Left ventricle myocardium superior (tissue), 1 donor: Measurements from ENCODE around the gene ARID1B. TPM values are rescaled to one million over a fixed set of nuclear protein-coding genes. Genes with fewer than 3 reads are reported as not detected.

Experiments
- ATAC-seq: fragments of 200-7000 bp; cut with Tn5 transposase; one replicate; pipeline ENCODE4 v1.9.1; 2020; ENCODE audit warnings: mild to moderate bottlenecking, moderate library complexity
- DNase-seq: peaks from one replicate; pipeline ENCODE4 v3.0.0-alpha.2; 2020
- intact Hi-C: fragments of 100-400 bp; cut with micrococcal nuclease; formaldehyde crosslinking; loops from one replicate; pipeline ENCODE4 v1.11.0; 2022
- long read RNA-seq: library from polyadenylated mRNA; unstranded; transcript quantifications from one replicate; pipeline ENCODE4 v2.0.0, GENCODE V29; 2021
- total RNA-seq: library from RNA; stranded (reverse); fragmentation: NEBNext Ultra II Directional; extraction: Animal tissue kit (Norgen Biotek cat#: 25700); gene quantifications from one replicate; pipeline ENCODE4 v1.2.1, GENCODE V29; 2021
- donor health status: DM: no; HTN: yes; CAD: no; lungs with severe emphysema.

ARID1B gene
- total RNA-seq, result 46.6 TPM
- long read RNA-seq, full-length matches to known transcripts, result 24 of 49 reads
- long read RNA-seq, partial matches to known transcripts, result 24 of 49 reads
- long read RNA-seq, other reads (novel, unspliced or antisense), result 1 of 49 reads

DNA sequence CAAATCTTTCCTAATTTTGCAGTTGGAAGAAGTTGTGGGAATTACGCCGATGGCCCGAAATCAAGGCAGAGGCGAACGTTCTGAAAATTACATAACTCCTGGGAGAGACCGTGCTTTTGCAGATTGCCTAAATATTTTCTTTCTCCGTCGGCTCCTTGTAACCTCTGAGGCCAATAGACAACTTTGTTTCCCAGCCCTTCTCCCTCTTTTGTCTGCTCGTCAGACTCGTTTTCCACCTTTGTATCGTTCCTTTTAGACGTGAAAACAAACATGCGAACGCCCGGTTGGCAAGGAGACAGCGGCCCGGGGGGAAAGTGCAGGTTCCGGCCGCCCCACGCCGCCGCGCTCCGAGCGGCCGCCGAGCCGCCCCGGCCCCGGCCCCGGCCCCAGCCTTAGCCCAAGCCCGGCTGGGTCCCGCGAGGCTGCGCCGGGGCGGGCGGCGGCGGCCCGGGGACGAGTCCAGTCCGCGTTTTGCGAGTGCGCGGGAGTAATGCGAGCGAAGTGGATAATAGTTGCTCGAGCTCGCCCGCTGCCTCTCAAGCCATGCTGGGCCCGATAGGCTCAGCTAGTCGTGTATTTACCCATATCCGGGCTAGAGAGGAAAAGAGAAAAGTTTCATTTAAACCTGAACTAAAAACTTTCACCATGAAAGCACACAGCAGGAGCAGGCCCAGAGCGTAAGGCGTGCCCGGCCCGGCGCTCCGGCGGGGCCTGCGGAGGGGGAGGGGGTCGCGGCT is at the start of gene ARID1B:
TSS of gene ARID1B (plus strand) at position 539 of the 737 bp plus-strand sequence. CDS start 303 bp downstream, outside the sequence.
- ATAC-seq (peak; percentile 80), DNase-seq (peak; percentile 92)
- intact Hi-C loops, result loop anchor here (5.0 kb wide), 1 partner anchor 90 kb away; no protein-coding TSS in a partner anchor

DNA sequence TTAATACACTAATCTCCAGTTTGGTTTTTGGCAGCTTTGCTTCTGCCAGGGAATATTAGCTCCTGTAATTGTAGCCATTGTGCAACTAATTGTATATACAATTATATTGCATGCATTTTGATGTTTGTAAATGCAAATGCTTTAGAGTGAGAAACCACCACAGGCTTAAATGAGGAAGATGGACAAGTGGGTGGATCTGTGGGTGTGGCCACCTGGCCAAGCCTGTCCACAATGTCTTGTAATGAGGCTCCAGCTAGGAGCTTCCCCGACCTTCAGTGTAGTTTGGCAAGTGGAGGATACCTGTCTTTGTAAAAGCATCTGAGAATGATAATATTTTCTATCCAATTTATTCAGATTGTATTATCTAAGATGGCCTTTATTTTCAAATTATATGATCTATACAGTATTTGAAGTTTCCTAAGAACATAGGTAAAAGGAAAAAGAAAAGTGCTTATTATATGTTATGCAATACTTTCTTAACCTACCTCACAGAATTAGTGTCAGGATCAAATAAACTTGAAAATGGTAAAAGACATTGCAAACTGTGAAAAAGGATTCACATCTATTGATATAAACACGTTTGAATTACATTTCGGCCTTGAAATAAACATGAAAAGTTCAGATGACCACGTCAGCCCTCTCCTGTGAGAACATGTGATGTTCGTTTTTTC is 49.3 kb upstream of the ARID1B start:
- DNase-seq (no peak), ATAC-seq (no peak)
- intact Hi-C loops, result no loop called here

DNA sequence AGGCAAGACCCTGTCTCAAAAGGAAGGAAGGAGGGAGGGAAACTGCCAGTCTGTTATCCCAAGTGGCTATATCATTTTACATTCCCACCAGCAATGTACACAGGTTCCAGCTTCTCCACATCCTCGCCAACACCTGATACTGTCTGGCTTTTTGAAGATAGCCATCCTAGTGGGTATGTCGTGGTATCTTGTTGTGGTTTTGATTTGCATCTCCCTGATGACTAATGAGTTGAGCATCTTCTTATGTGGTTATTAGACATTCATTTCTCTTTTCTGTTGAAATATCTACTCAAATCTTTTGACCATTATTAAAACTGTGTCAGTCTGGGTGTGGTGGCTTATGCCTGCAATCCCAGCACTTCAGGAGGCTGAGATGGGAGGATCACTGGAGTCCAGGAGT is 47.9 kb upstream of the ARID1B start:
- DNase-seq (no peak), ATAC-seq (no peak)
- intact Hi-C loops, result no loop called here

DNA sequence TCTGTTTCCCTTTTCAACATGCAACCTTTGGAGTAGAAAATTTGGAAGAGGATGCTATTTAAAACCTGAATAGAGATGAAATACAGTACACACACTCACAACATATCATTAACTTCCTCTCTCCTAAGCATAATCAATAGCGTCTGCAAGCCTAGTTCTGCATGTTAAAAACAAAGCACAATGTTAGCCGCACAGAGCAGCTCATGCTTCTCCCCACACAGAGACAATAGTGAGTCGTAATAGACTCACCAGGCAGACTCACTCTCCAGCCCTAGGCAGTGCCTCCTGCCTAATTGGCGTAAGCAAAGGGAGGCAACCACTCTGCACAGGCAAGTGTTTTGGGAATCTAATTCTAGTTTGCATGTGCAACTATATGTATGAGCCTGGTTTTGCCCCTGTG is 45.8 kb upstream of the ARID1B start:
- intact Hi-C loops, result no loop called here
- DNase-seq (no peak), ATAC-seq (no peak)

DNA sequence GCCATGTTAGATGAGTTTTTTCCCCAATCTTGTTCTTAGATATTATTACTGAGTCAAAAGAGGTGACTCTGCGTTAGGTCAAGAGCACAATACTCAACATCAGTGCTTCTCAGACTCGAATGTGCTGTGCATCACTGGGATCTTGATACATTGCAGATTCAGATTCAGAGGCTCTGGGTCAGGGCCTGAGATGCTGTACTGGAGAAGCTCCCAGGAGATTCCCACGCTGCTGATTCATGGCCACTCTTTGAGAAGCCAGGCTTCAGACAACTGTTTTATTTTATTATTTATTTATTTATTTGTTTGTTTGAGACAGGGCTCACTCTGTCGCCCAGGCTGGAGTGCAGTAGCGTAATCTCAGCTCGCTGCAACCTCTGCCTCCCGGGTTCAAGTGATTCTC is 41.4 kb upstream of the ARID1B start:
- intact Hi-C loops, result no loop called here
- no peak for DNase-seq
- ATAC-seq, result no peak

DNA sequence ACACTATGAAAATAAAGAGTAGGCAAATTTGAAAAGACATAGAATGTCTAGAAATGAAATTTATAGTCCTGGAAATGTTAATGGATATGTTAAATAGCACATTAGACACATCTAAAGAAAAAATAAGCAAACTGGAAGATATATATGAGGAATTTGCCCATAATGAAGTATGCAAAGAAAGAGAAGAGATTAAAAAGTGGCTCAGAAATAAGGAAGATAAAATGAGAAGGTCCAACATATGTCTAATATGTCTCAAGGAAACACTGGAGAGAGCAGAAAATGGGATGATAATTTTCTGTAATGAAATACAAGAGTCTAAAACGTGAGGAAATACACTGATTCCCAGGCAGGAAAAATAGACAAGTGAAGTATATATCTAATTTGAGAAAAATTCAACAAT is 36.6 kb upstream of the ARID1B start:
- intact Hi-C loops, result no loop called here
- no peak for ATAC-seq
- no peak for DNase-seq

DNA sequence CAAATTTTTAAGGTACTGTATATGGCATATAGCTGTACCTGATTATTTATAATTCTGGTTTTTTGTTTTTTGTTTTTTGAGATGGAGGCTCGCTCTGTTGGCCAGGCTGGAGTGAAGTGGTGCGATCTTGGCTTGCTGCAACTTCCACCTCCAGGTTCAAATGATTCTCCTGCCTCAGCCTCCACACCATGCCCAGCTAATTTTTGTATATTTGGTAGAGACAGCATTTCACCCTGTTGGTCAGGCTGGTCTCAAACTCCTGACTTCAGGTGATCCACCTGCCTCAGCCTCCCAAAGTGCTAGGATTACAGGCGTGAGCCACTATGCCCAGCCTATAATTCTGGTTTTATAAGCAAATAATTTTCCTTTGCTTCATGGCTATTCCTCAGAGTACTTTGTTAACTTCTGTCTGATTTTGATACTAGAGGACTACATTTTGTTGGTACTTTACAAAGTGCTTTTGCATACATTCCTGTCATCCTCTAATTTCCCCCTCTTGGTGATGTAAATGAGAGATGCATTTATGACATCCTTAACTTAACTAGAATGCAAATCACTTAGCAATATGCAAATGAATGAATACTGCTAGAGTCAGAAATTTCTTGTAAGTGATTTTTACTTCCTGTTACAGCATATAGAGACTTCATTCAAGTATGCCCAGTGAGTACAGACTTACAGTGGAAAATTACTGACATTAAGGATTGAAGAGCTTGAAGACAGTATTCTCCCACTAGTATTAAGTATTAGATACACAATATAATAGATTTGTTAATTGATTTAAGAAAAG is 35.7 kb upstream of the ARID1B start:
- ATAC-seq, result no peak
- intact Hi-C loops, result no loop called here
- no peak for DNase-seq

DNA sequence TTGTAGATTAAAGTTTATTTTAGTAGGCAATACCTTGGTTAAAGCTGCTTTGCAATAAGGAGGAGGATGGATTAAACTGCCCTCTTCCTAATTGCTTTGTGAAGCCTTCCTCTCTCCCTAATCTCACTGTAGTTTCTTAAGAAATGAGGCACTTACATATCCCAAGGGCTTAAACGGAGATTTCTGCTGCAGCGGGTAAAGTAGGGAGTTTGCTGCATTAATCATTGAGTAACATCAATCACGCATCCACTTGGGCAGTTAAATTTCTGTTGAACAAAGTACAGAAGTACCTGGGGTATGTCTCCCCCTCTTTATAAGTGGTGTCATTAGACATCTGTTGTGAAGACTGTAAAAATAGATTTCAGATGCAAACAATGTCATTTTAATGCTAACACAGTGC is 29.5 kb upstream of the ARID1B start:
- DNase-seq (no peak), ATAC-seq (no peak)
- intact Hi-C loops, result no loop called here

DNA sequence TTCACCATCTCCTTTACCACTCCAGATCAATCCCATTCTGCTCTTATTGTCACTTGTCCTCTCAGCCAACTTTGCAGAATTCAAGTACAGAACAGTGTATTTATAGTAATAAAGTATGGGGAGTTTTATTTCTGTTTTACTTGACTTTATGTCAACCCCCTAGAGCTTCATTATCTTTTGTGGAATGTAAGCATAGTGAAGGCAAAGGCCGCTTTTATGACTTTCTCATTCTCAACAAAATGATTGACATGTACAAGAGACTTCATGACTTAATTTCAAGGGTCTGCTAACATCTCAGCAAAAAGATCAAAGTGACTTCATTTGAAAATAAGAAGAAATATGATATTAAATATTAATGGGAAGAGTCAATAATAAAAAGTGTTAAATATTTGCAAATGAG is 28.7 kb upstream of the ARID1B start:
- ATAC-seq (no peak), DNase-seq (no peak)
- intact Hi-C loops, result no loop called here

DNA sequence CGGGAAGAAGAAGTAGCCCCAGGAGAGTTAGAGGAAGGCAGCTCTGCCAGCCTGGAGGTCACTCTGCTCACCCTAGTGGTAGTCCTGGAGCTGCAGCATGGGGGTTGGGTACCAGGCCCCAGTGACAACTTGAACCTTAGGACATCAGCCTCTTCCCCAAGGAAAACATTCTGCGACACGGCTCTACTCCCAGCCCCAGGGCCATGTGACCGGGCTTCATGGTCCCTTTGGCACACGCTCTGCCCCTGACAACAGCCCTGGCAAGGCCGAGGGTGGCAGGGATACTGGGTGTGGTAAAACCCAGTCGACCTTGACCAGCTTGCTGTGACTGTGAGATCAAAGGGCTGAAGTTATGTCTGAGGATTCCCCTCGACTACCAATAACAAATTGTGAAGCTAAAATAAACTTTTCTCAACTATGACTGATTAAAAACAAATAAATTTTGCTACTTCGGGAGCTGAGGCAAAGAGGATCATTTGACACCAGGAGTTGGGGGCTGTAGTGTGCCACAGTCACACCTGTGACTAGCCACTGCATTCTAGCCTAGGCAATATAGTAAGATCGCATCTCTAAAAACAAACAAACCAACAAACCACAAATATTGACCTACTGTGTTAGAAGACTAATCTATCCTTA is 24.4 kb upstream of the ARID1B start:
- intact Hi-C loops, result no loop called here
- DNase-seq (peak; percentile 35), ATAC-seq (peak; percentile 63)

DNA sequence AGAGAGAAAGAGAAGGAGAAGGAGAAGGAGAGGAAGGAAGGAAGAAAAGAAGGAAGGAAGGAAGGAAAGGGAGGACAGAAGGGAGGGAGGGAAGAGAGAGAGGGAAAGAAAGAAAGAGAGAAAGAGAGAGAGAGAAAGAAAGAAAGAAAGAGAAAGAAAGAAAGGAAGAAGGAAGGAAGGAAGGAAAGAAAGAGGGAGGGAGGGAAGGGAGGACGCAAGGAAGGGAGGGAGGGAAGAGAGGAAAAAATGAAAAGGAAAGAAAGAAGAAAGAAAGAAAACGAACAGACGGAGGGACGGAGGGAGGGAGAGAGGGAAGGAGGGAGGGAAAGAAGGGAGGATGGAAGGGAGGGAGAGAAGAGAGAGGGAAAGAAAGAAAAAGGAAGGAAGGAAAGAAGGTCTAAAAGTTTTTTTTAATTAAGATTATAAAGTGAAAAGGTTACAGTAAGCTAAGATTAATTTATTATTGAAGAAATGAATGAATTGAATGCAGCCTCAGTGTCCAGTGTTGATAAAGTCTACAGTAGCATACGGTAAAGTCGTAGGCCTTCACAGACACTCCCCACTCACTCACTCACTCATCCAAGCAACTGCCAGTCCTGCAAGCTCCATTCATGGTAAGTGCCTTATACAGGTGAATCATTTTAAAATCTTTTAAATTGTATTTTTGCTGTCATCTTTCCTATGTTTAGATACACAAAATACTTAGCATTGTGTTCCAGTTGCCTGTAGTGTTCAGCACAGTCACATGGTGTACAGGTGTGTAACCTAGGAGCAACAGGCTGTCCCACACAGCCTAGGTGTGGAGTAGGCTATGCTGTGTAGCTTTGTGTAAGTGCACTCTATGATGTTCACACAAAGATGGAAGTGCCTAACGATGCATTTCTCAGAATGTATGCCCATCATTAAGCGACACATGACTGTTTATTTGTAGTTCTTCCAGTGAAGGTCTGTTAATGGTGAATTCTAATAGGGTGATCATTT is 20.3 kb upstream of the ARID1B start:
- intact Hi-C loops, result no loop called here
- DNase-seq, result no peak
- no peak for ATAC-seq

DNA sequence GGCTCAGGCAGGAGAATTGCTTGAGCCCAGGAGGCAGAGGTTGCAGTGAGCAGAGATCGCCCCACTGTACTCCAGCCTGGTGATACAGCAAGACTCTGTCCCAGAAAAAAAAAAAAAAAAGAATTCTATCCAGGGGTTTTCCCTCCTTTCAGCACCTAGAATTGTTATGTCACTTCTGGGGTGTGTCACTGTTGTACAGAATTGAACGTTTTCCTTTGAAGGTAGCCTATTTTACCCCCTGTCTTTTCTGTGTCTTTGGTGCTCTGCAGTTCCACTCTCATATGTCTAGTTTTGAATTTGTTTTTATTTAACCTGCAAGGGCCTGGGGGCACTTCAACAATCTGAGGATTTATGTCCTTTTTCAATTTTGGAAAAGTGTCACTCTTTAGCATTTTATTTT is 19.3 kb upstream of the ARID1B start:
- intact Hi-C loops, result no loop called here
- ATAC-seq (no peak), DNase-seq (no peak)

DNA sequence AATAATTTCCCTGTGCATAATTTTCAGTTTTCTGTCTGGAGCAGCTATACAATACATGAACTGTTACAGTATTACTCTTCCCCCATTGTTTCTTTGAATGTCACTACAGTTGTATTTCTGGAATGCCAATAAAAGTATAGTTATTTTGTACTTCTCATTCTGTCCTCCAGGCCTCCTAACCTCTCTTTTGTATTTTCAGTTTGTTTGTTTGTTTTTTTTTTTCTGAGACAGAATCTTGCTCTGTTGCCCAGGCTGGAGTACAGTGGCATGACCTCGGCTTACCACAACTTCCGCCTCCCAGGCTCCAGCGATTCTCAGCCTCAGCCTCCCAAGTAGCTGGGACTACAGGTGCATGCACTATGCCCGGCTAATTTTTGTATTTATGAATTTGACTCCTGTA is 16.8 kb upstream of the ARID1B start:
- intact Hi-C loops, result loop anchor here (10.0 kb wide), 1 partner anchor 56 kb away; no protein-coding TSS in a partner anchor
- ATAC-seq, result no peak

DNA sequence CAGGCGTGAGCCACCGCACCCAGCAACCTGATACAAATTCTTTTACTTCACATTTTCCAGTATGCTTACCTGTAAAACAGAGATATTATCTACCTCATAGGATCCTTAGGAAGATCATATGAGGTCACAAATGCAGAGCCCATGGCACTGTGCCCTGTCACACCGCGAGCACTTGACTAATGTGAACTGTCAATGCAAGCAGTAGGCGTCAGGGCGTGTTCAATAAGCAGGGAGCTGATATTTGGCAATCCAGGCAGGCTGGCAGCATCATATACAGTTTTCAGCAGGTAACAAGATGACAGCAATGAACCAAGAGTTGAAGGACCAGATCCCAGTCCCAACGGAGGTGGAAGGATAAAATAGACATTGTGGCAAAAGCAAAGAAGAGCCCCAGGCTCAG is 14.6 kb upstream of the ARID1B start:
- intact Hi-C loops, result loop anchor here (10.0 kb wide), 1 partner anchor 58 kb away; no protein-coding TSS in a partner anchor
- ATAC-seq (no peak), DNase-seq (no peak)

More for the DNA sequence above, 16.8 kb upstream of the ARID1B start:
- no peak for DNase-seq

DNA sequence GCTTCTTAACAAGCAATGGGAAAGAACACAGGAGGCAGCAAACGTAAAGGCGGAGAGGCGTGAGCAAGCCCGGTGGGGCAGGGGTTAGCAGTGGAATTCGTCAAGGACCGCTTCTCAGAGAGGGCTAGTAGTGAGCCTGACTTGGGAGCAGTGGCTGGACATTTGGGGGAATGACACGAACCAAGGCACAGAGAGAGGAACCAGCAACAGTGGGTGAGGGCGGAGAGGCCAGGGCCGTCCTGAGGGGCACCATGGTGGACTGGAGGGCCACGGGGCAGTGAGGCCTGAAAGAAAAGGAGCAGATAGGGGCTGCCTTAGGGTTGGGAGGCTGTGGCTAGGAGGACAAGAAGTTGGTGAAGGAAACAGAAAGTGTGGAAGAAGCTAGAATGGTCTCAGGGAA is 12.1 kb upstream of the ARID1B start:
- ATAC-seq, result no peak
- intact Hi-C loops, result loop anchor here (10.0 kb wide), 1 partner anchor 60 kb away; no protein-coding TSS in a partner anchor
- DNase-seq, result no peak

DNA sequence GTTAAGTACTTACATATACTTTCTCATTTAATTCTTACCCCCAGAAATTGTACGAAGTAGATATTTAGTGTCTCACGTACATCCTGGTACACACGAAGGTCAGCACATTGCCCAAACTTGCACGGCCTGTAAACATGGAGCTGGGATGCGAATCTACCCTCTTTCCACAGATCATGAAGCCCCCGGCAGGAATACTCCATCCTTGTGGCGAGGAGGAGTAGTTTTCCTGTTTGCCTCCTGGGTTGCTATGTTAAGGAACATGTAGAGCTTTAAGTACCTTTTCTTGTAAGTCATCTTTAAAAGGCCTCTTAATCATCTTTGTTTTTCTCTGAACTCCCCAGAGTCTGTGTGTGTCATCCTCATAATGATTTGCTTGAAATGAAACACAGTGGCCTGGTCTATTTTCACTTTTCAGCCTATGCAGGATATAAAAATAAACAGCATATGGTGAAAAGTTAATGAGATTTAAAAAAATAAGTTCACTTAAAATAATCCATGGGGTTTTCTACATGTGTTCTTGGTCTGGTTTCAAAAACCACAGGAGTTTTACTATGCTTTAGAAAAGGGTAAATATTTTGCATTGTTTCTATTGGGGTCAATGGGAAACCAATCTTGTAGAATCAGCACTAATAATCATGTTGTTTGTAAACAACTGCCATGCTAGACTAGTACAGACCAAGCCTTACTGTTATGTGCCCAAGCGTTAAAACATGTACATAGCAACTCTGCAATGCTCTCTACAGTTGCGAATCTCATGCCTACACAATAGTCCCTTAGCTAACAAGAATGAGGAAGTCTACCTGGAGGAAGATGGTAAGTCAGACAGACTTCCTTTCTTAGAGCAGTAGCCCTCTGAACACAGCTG is 9.3 kb upstream of the ARID1B start:
- no peak for DNase-seq
- ATAC-seq, result no peak
- intact Hi-C loops, result loop anchor here (10.0 kb wide), 1 partner anchor 63 kb away; no protein-coding TSS in a partner anchor

DNA sequence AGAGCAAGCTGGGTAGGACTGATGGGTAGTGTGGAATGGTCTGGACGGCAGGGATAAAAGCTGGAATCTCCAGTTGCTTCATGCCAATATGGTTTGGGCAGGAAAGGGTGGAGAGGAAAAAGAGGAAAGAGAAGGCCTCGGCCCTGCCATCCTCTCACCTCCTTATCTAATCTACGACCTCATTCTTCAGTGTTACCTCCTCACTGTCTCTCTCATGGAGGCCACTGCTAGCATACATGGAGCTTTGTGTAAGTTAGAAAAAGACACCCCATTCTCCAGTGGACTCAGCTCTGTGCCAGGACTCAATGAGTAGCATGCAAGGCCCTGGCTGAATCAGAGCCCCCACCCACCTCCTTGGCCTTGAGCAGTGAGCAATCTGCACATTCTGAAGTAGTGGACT is 6.1 kb upstream of the ARID1B start:
- DNase-seq, result no peak
- ATAC-seq, result no peak
- intact Hi-C loops, result no loop called here
